B cell (primary cell): ENCODE data around the gene PTPRU. TPM values are rescaled to one million over a fixed set of nuclear protein-coding genes. Genes with fewer than 3 reads are reported as not detected.

Experiments
- ATAC-seq: fragments of 200-7000 bp; cut with Tn5 transposase; one replicate; pipeline ENCODE4 v1.10.0; 2021; ENCODE audit warnings: low read depth, mild to moderate bottlenecking, moderate number of reproducible peaks, moderate library complexity
- CTCF ChIA-PET: fragments of 350-600 bp; sonication (Branson Sonifier 250); formaldehyde crosslinking; loops from one replicate; lab custom pipeline; 2021; ENCODE audit warnings: antibody characterized with exemption, inconsistent platforms; lab: Charles Lee
- POLR2A ChIA-PET: fragments of 350-600 bp; sonication (Branson Sonifier 250); formaldehyde crosslinking; loops from one replicate; lab custom pipeline; 2021; ENCODE audit warnings: antibody characterized with exemption; lab: Charles Lee
- DNase-seq: peaks from one replicate; pipeline ENCODE4 v3.0.0; 2013
- H2AFZ ChIP-seq: 2 replicates; pipeline ENCODE4 v1.6.1; 2012; ENCODE audit warnings: mild to moderate bottlenecking, low read depth, low read length; ENCODE audit not compliant: insufficient read depth, poor library complexity, severe bottlenecking
- H3K27ac ChIP-seq, 2 donors: 1 replicate in 1 of 2; 2 replicates in 1 of 2; pipeline ENCODE4 v1.5.1; 2012 to 2013; ENCODE audit warnings: low read length in 2 of 2, mild to moderate bottlenecking in 2 of 2, moderate library complexity in 1 of 2
- H3K27me3 ChIP-seq, 4 experiments: fragments of 200-600 bp in 1 of 4; sonication (generic) in 1 of 4; replicated peaks in 1 of 4; 1 replicate in 2 of 4; 2 replicates in 2 of 4; pipeline versions ENCODE4 v1.6.1 to v1.7.0; 2013 to 2016; ENCODE audit warnings: low read length in 3 of 4, mild to moderate bottlenecking in 2 of 4, mixed read lengths in 1 of 4, moderate library complexity in 1 of 4; ENCODE audit not compliant: insufficient read depth in 4 of 4, control insufficient read depth in 3 of 4; ENCODE audit errors: control extremely low read depth in 1 of 4
- H3K36me3 ChIP-seq, 2 experiments: replicated peaks in 1 of 2; 1 replicate in 1 of 2; 2 replicates in 1 of 2; pipeline versions ENCODE4 v1.6.1 to v1.7.1; 2013; ENCODE audit warnings: low read length in 1 of 2; ENCODE audit not compliant: insufficient read depth in 2 of 2, control insufficient read depth in 1 of 2; ENCODE audit errors: control extremely low read depth in 1 of 2, extremely low read depth in 1 of 2
- H3K4me1 ChIP-seq, 2 donors: fragments of 200-600 bp in 1 of 2; sonication (generic) in 1 of 2; 1 replicate in 1 of 2; 2 replicates in 1 of 2; pipeline versions ENCODE4 v1.5.1 to v1.6.1; 2013 to 2017; ENCODE audit warnings: low read length in 2 of 2; ENCODE audit not compliant: control insufficient read depth in 2 of 2, insufficient read depth in 2 of 2
- H3K4me2 ChIP-seq: replicated peaks from 2 replicates; pipeline ENCODE3; 2012; ENCODE audit warnings: mild to moderate bottlenecking, low read depth, low read length; ENCODE audit not compliant: poor library complexity, severe bottlenecking
- H3K4me3 ChIP-seq, 5 experiments: fragments of 200-600 bp in 1 of 5; sonication (generic) in 1 of 5; 1 replicate in 3 of 5; 2 replicates in 2 of 5; pipeline versions ENCODE4 v1.5.1 to v1.7.0; 2011 to 2016; ENCODE audit warnings: low read length in 4 of 5, mild to moderate bottlenecking in 4 of 5, low read depth in 2 of 5, control low read depth in 1 of 5, moderate library complexity in 1 of 5; ENCODE audit not compliant: insufficient read depth in 1 of 5; ENCODE audit errors: control extremely low read depth in 1 of 5, extremely low read depth in 1 of 5
- H3K79me2 ChIP-seq: fragments of 200-600 bp; sonication (generic); one replicate; pipeline ENCODE4 v1.6.0; 2016; ENCODE audit warnings: low read length; ENCODE audit not compliant: control insufficient read depth, insufficient read depth
- H3K9ac ChIP-seq: fragments of 200-600 bp; sonication (generic); 2 replicates; pipeline ENCODE4 v1.6.1; 2017; ENCODE audit warnings: mild to moderate bottlenecking, low read length, moderate library complexity
- H3K9me3 ChIP-seq, 3 donors: one replicate each; pipeline versions ENCODE4 v1.6.1 to v1.7.1; 2013; ENCODE audit warnings: low read length in 2 of 3; ENCODE audit not compliant: control insufficient read depth in 2 of 3, insufficient read depth in 1 of 3; ENCODE audit errors: control extremely low read depth in 1 of 3
- H4K20me1 ChIP-seq: 2 replicates; pipeline ENCODE4 v1.6.0; 2012; ENCODE audit warnings: mild to moderate bottlenecking, low read length; ENCODE audit not compliant: insufficient read depth, control insufficient read depth, poor library complexity, severe bottlenecking
- H3K27ac Mint-ChIP-seq: one replicate; pipeline ENCODE4 v1.8.0; 2021; ENCODE audit warnings: mixed read lengths
- H3K27me3 Mint-ChIP-seq: one replicate; pipeline ENCODE4 v1.8.0; 2021; ENCODE audit warnings: mixed read lengths
- H3K4me1 Mint-ChIP-seq: one replicate; pipeline ENCODE4 v1.8.0; 2021; ENCODE audit warnings: mixed read lengths
- H3K4me3 Mint-ChIP-seq: one replicate; pipeline ENCODE4 v1.8.0; 2021; ENCODE audit warnings: mixed read lengths
- H3K9me3 Mint-ChIP-seq: one replicate; pipeline ENCODE4 v1.8.0; 2022; ENCODE audit warnings: mixed read lengths; ENCODE audit not compliant: insufficient read depth
- EZH2 ChIP-seq: IDR thresholded peaks from 2 replicates; pipeline ENCODE4 v1.6.1; 2012; ENCODE audit warnings: borderline replicate concordance, low read depth, mild to moderate bottlenecking, moderate library complexity, low read length; ENCODE audit not compliant: insufficient read depth, poor library complexity, severe bottlenecking
- WGBS: methylation state at CpG from one replicate; pipeline ENCODE4 v1.1.5; 2013; ENCODE audit warnings: missing lambda C conversion rate; ENCODE audit not compliant: insufficient coverage; 5-methylcytosine and 5-hydroxymethylcytosine counted together
- intact Hi-C: fragments of 100-400 bp; cut with micrococcal nuclease; formaldehyde crosslinking; loops from one replicate; pipeline ENCODE4 v1.10.0; 2022
- polyA plus RNA-seq: library from polyadenylated mRNA; depleted of rRNA; stranded (reverse); fragments of >200 nt; gene quantifications from 2 replicates; pipeline ENCODE4 v1.2.3, GENCODE V29; 2012
- total RNA-seq, 2 donors: library from RNA; stranded (reverse); fragments of 120-200 nt in 1 of 2; gene quantifications; 1 replicate in 1 of 2; 2 replicates in 1 of 2; pipeline versions ENCODE4 v1.2.3 to v1.2.4, GENCODE V29; 2013 to 2022
- TF ChIP-seq, protein P1 (sequence below): fragments of 200-600 bp; IDR thresholded peaks from one replicate; pipeline ENCODE4 v1.8.0; 2022; ENCODE audit warnings: antibody characterized with exemption, mild to moderate bottlenecking

The PTPRU gene
- total and polyA plus RNA-seq, 2 donors (not counting 1 experiment from before 2014, with no cell fraction given), result 0.10 to 0.25 TPM

DNA sequence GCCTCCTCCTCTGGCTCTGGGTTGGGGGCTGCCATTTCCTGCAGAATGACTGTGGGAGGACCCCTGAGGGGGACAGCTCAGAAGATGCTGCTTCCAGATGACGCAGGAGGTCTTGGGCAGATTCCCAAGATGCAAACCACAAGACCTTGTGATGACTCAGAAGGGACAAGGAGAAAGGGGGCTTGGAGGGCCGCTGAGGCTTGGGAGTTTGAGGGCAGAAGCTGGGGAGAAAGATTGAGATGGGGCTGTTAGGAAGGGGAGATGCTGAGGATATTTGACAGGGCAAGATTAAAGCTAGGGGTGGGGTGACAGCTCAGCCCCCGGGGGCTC lies 7.5 kb downstream of the PTPRU start:
- POLR2A ChIA-PET, result no interaction called here
- CTCF ChIA-PET, result interaction anchor here (1.1 to 1.3 kb wide), 2 partner anchors 13 to 1136 kb away, joined by 3 to 4 read pairs; partner anchors contain the start of gene MECR
- WGBS, result 70% methylated on average over 3 of the region's 3 CpGs
- H3K4me1 ChIP-seq, result no peaks in the 10 kb centered on the region
- H4K20me1 ChIP-seq, result no peaks in the 10 kb centered on the region
- TF ChIP-seq, protein P1, sequence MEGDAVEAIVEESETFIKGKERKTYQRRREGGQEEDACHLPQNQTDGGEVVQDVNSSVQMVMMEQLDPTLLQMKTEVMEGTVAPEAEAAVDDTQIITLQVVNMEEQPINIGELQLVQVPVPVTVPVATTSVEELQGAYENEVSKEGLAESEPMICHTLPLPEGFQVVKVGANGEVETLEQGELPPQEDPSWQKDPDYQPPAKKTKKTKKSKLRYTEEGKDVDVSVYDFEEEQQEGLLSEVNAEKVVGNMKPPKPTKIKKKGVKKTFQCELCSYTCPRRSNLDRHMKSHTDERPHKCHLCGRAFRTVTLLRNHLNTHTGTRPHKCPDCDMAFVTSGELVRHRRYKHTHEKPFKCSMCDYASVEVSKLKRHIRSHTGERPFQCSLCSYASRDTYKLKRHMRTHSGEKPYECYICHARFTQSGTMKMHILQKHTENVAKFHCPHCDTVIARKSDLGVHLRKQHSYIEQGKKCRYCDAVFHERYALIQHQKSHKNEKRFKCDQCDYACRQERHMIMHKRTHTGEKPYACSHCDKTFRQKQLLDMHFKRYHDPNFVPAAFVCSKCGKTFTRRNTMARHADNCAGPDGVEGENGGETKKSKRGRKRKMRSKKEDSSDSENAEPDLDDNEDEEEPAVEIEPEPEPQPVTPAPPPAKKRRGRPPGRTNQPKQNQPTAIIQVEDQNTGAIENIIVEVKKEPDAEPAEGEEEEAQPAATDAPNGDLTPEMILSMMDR, result no peak
- no peak overlapping the region for H3K4me3 ChIP-seq
- Mint-ChIP-seq H3K4me1 (peaks cover 2% of the 10 kb centered on the region), H3K27me3 (peaks cover 30% of the 10 kb centered on the region), H3K4me3 (no peak overlapping the region), H3K9me3 (no peaks in the 10 kb centered on the region), H3K27ac (no peak overlapping the region)
- H3K9me3 ChIP-seq, result no peaks in the 10 kb centered on the region
- intact Hi-C loops, result no loop called here
- H3K27me3 ChIP-seq, result peaks cover 0 to 13% (median 4%) of the 10 kb centered on the region in 4 experiments
- ATAC-seq (no peak), DNase-seq (no peak)
- H2AFZ ChIP-seq, result no peak overlapping the region
- H3K4me2 ChIP-seq, result no peak overlapping the region
- H3K36me3 ChIP-seq, result no peaks in the 10 kb centered on the region
- H3K9ac ChIP-seq, result no peak overlapping the region
- no peaks in the 10 kb centered on the region for H3K79me2 ChIP-seq
- H3K27ac ChIP-seq, result no peak overlapping the region

DNA sequence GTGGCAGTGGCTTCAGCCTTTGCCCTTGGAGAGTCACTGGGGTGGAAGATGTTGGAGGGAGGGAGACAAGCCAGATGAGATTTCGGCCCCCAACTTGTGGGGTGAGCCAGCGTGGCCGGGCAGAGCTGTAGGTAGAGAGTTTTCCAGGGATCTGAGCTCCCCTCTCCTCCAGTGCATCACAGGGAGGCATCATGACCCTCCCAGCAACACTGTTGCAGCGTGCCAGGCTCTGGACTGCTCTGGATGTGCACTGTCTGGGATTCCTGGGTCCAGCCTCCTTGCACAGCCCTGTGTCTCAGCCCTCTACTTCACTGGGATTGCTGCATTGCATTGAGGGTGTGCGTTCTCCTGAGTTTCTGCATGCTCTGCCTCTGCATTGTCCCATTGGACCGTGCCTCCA lies 8.9 kb downstream of the PTPRU start:
- no peak overlapping the region for H3K9ac ChIP-seq
- no peak overlapping the region for H3K27ac ChIP-seq
- POLR2A ChIA-PET, result no interaction called here
- H3K4me1 ChIP-seq, result no peaks in the 10 kb centered on the region
- intact Hi-C loops, result no loop called here
- H3K4me2 ChIP-seq, result no peak overlapping the region
- CTCF ChIA-PET, result interaction anchor here (1.0 kb wide), 1 partner anchor 1463 kb away, joined by 4 read pairs; no protein-coding TSS in a partner anchor
- no peak overlapping the region for H2AFZ ChIP-seq
- 76% methylated on average over 6 of the region's 6 CpGs for WGBS
- no peak for TF ChIP-seq EZH2
- TF ChIP-seq, protein P1, result no peak
- Mint-ChIP-seq H3K27ac (no peak overlapping the region), H3K9me3 (no peaks in the 10 kb centered on the region), H3K4me3 (no peak overlapping the region), H3K4me1 (no peaks in the 10 kb centered on the region), H3K27me3 (peaks cover 25% of the 10 kb centered on the region)
- no peaks in the 10 kb centered on the region for H3K79me2 ChIP-seq
- H3K27me3 ChIP-seq, result peaks cover 0 to 3% (median 0%) of the 10 kb centered on the region in 4 experiments
- H3K9me3 ChIP-seq, result no peaks in the 10 kb centered on the region
- H3K4me3 ChIP-seq, result no peak overlapping the region
- no peak for ATAC-seq
- no peaks in the 10 kb centered on the region for H3K36me3 ChIP-seq
- no peak for DNase-seq
- no peaks in the 10 kb centered on the region for H4K20me1 ChIP-seq
